ENCODE results near the gene GALNT5. TPM values are rescaled to one million over a fixed set of nuclear protein-coding genes. Genes with fewer than 3 reads are reported as not detected.

GALNT5 gene
- total RNA-seq, 1 donor from 2014 or later, result 0.11 TPM

- Histone ChIP-seq H3K36me3 (no peaks in the 10 kb centered on the region), H3K4me1 (no peaks in the 10 kb centered on the region), H3K27ac (no peak overlapping the region), H3K27me3 (no peaks in the 10 kb centered on the region), H3K4me3 (no peak overlapping the region), H3K9me3 (no peaks in the 10 kb centered on the region)
- DNase-seq (ENCODE audit: low spot score in 2 of 2), result no peak
- intact Hi-C loops (cut with DNase I), result no loop called here
- TF ChIP-seq CTCF (IDR thresholded peaks at IDR 0.05), result no peak
Observed at GRCh38 chr2:157362627-157363026, 105.1 kb downstream of the GALNT5 start.

GRCh38 chr2:157363612-157364101 is 106.2 kb downstream of the GALNT5 start:
- Histone ChIP-seq H3K9me3 (no peaks in the 10 kb centered on the region), H3K4me1 (no peaks in the 10 kb centered on the region), H3K36me3 (no peaks in the 10 kb centered on the region), H3K27me3 (no peaks in the 10 kb centered on the region), H3K4me3 (no peak overlapping the region), H3K27ac (no peak overlapping the region)
- intact Hi-C loops (cut with DNase I), result no loop called here
- no peak for DNase-seq (ENCODE audit: low spot score in 2 of 2)
- TF ChIP-seq CTCF (IDR thresholded peaks at IDR 0.05), result no peak

Other genes starting within 250 kb of the GALNT5 start
- gene ERMN, start 68.1 kb downstream of the GALNT5 start, total RNA-seq, result not detected
- gene CYTIP, start 186.4 kb downstream of the GALNT5 start, total RNA-seq, result 5.5 TPM

All from ascending aorta (tissue), 2 donors.